ENCODE results near the gene BMP2K.
A peak's percentile ranks its signal among the peaks of the same experiment; 100 is the strongest.

Gene BMP2K
- total RNA-seq: 8.9 to 76.9 (median 23.0) reads per million in 9 experiments

GRCh38 chr4:78776079-78776728 is at the start of gene BMP2K:
Gene BMP2K (plus strand): TSS chr4:78776350. CDS start chr4:78776544, 194 bp downstream.
- peak; percentile 79 for ATAC-seq (replicated peaks)
- H3K4me3 Mint-ChIP-seq: peak within 1 kb of the TSS; percentile 92 to 95
- no peaks in the 10 kb centered on the region for H3K27me3 Mint-ChIP-seq
- H3K27ac Mint-ChIP-seq: peak within 1 kb of the TSS; percentile 92 to 94
- DNase-seq: peak; percentile 65 to 69 (median 69)
- peaks cover 12% of the 10 kb centered on the region for H3K36me3 Mint-ChIP-seq (ENCODE audit: insufficient read depth)
- peaks cover 11 to 18% of the 10 kb centered on the region in 2 donors for H3K4me1 Mint-ChIP-seq (ENCODE audit: low read depth in 2 of 2)
- H3K9me3 Mint-ChIP-seq: no peaks in the 10 kb centered on the region

GRCh38 chr4:78726546-78726945 is 49.6 kb upstream of the BMP2K start:
- Mint-ChIP-seq H3K9me3 (no peaks in the 10 kb centered on the region), H3K4me3 (no peak overlapping the region), H3K27ac (no peak overlapping the region)

GRCh38 chr4:78732332-78733104 is 43.6 kb upstream of the BMP2K start:
- Mint-ChIP-seq H3K36me3 (ENCODE audit: insufficient read depth) (no peaks in the 10 kb centered on the region), H3K4me3 (no peak overlapping the region), H3K27me3 (no peaks in the 10 kb centered on the region), H3K9me3 (no peaks in the 10 kb centered on the region), H3K27ac (no peak overlapping the region), H3K4me1 (ENCODE audit: low read depth in 2 of 2) (peaks cover 0 to 4% of the 10 kb centered on the region in 2 donors)
- no peak for DNase-seq
- ATAC-seq (replicated peaks): no peak

More at GRCh38 chr4:78726546-78726945, 49.6 kb upstream of the BMP2K start:
- Mint-ChIP-seq H3K36me3 (ENCODE audit: insufficient read depth) (no peaks in the 10 kb centered on the region), H3K27me3 (no peaks in the 10 kb centered on the region), H3K4me1 (ENCODE audit: low read depth in 2 of 2) (peaks cover 0 to 2% of the 10 kb centered on the region in 2 donors)
- DNase-seq: no peak
- no peak for ATAC-seq (replicated peaks)

DNA sequence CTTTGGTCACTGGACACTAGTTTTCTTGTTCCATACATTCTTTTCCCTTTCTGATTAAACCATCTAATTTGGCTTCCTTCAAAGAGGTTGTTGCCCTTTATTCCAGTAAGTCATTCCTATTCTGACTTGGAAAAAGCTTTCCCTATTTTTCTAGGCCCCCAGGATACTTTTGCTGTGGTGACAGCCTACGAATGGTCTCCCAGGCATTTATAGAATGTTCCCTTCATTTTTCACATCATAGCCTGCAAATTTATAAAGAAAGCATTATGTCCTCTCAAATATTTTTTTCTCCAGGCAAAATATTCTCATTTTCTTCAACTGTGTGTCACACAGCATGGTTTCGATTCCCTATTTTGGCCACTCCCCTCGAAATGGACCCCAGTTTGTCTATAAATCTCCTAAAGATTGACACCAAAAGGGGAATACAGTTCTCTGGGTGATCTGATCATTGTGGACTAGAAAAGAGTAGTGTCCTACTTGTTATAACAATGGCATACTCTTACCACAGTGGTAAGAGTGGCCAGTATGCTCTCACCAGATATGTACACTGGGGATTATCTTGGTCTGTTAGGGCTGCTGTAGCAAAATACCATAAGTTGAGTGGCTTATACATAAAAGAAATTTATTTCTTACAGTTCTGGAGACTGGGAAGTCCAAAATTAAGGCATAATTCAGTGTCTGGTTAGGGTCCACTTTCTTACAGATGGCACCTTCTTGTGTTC is 41.5 kb upstream of the BMP2K start:
- Mint-ChIP-seq H3K27me3 (no peaks in the 10 kb centered on the region), H3K4me3 (no peak overlapping the region), H3K4me1 (ENCODE audit: low read depth in 2 of 2) (peaks cover 0 to 4% of the 10 kb centered on the region in 2 donors), H3K36me3 (ENCODE audit: insufficient read depth) (no peaks in the 10 kb centered on the region), H3K9me3 (no peaks in the 10 kb centered on the region), H3K27ac (no peak overlapping the region)
- DNase-seq (no peak), ATAC-seq (replicated peaks) (no peak)

- no peak for DNase-seq
- no peaks in the 10 kb centered on the region for H3K9me3 Mint-ChIP-seq
- peaks cover 0 to 4% of the 10 kb centered on the region in 2 donors for H3K4me1 Mint-ChIP-seq (ENCODE audit: low read depth in 2 of 2)
- no peak for ATAC-seq (replicated peaks)
- no peak overlapping the region for H3K4me3 Mint-ChIP-seq
- H3K27ac Mint-ChIP-seq: no peak overlapping the region
- no peaks in the 10 kb centered on the region for H3K36me3 Mint-ChIP-seq (ENCODE audit: insufficient read depth)
- no peaks in the 10 kb centered on the region for H3K27me3 Mint-ChIP-seq
Measured at GRCh38 chr4:78735697-78736096, 40.5 kb upstream of the BMP2K start.

- no peaks in the 10 kb centered on the region for H3K27me3 Mint-ChIP-seq
- no peak overlapping the region for H3K4me3 Mint-ChIP-seq
- no peak overlapping the region for H3K27ac Mint-ChIP-seq
- H3K36me3 Mint-ChIP-seq (ENCODE audit: insufficient read depth): no peaks in the 10 kb centered on the region
- peaks cover 0 to 4% of the 10 kb centered on the region in 2 donors for H3K4me1 Mint-ChIP-seq (ENCODE audit: low read depth in 2 of 2)
- no peaks in the 10 kb centered on the region for H3K9me3 Mint-ChIP-seq
- no peak for DNase-seq
- ATAC-seq (replicated peaks): no peak
Measured at GRCh38 chr4:78737035-78737434, 39.1 kb upstream of the BMP2K start.

- no peak overlapping the region for H3K4me3 Mint-ChIP-seq
- ATAC-seq (replicated peaks) (no peak), DNase-seq (no peak)
- no peak overlapping the region for H3K27ac Mint-ChIP-seq
- H3K4me1 Mint-ChIP-seq (ENCODE audit: low read depth in 2 of 2): peaks cover 0 to 4% of the 10 kb centered on the region in 2 donors
- no peaks in the 10 kb centered on the region for H3K9me3 Mint-ChIP-seq
- H3K36me3 Mint-ChIP-seq (ENCODE audit: insufficient read depth): no peaks in the 10 kb centered on the region
- H3K27me3 Mint-ChIP-seq: no peaks in the 10 kb centered on the region
Measured at GRCh38 chr4:78737973-78738372, 38.2 kb upstream of the BMP2K start.

- no peaks in the 10 kb centered on the region for H3K36me3 Mint-ChIP-seq (ENCODE audit: insufficient read depth)
- H3K4me3 Mint-ChIP-seq: no peak overlapping the region
- ATAC-seq (replicated peaks): no peak
- H3K27ac Mint-ChIP-seq: no peak overlapping the region
- H3K9me3 Mint-ChIP-seq: no peaks in the 10 kb centered on the region
- no peaks in the 10 kb centered on the region for H3K27me3 Mint-ChIP-seq
- H3K4me1 Mint-ChIP-seq (ENCODE audit: low read depth in 2 of 2): no peaks in the 10 kb centered on the region
- no peak for DNase-seq
Measured at GRCh38 chr4:78742300-78742699, 33.9 kb upstream of the BMP2K start.

- Mint-ChIP-seq H3K27me3 (no peaks in the 10 kb centered on the region), H3K4me1 (ENCODE audit: low read depth in 2 of 2) (peaks cover 0 to 2% of the 10 kb centered on the region in 2 donors), H3K4me3 (no peak overlapping the region), H3K9me3 (no peaks in the 10 kb centered on the region), H3K27ac (no peak overlapping the region), H3K36me3 (ENCODE audit: insufficient read depth) (no peaks in the 10 kb centered on the region)
- no peak for DNase-seq
- ATAC-seq (replicated peaks): no peak
Measured at GRCh38 chr4:78747475-78747922, 28.7 kb upstream of the BMP2K start.

DNA sequence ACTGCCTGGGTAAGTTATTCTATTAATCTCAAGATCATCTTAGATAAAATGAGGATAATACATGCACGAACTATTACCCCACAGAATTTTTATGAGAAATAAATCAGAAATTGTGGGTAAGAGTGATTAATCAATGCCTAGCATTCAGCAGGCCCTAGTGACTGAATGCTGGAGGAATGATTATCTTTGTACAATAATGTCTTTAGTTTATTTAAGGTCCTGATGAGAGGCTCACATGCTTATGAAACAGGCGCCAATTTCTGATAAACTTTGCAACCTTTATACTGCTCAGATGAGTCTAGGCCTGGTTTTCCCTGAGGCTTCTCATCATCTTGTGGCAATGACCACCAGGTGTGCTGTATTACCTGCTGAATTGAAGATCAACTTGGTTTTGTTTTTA is 27.8 kb upstream of the BMP2K start:
- no peak for ATAC-seq (replicated peaks)
- Mint-ChIP-seq H3K27me3 (no peaks in the 10 kb centered on the region), H3K4me3 (no peak overlapping the region), H3K36me3 (ENCODE audit: insufficient read depth) (no peaks in the 10 kb centered on the region), H3K27ac (no peak overlapping the region), H3K4me1 (ENCODE audit: low read depth in 2 of 2) (peaks cover 0 to 2% of the 10 kb centered on the region in 2 donors), H3K9me3 (no peaks in the 10 kb centered on the region)
- DNase-seq: no peak

DNA sequence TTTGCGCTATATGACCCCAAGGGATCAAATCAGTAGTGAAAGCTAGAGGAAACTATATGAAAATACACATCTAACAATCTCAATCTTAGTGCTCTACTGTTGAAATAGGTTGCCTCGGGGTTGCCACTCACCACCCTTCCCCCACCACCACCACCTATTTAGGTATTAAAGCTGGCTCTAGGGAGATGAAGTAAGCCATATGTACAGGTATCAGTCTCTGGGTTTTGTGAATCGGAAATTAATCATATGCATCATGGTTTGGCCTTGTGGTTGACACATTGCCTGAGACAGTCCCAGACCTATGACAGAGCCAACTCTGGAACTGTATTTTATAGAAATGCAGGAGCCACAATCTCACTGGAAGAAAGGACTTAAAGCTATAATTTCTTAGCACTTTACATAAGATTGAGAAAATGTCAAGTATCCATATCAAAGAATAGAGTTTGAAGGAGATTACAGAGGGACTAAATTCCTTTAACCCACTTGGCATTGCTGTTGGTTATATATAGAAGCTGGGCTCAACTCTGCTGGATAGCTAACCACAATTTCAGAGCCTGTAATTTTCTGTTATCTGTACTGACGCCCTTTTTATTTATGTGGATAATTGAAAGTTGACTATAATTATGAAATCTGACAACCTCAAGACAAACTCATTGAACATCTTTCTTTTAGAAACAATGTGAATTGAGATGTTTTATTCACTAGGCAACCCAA is 26.7 kb upstream of the BMP2K start:
- Mint-ChIP-seq H3K27me3 (no peaks in the 10 kb centered on the region), H3K9me3 (no peaks in the 10 kb centered on the region), H3K4me3 (no peak overlapping the region)

GRCh38 chr4:78749972-78750727 is 26.0 kb upstream of the BMP2K start:
- Mint-ChIP-seq H3K36me3 (ENCODE audit: insufficient read depth) (no peaks in the 10 kb centered on the region), H3K27me3 (no peaks in the 10 kb centered on the region), H3K9me3 (no peaks in the 10 kb centered on the region), H3K27ac (no peak overlapping the region), H3K4me3 (no peak overlapping the region), H3K4me1 (ENCODE audit: low read depth in 2 of 2) (peaks cover 0 to 2% of the 10 kb centered on the region in 2 donors)
- ATAC-seq (replicated peaks) (peak; percentile 55), DNase-seq (no peak)

More for the DNA sequence above, 26.7 kb upstream of the BMP2K start:
- ATAC-seq (replicated peaks): no peak
- DNase-seq: no peak
- Mint-ChIP-seq H3K4me1 (ENCODE audit: low read depth in 2 of 2) (peaks cover 0 to 2% of the 10 kb centered on the region in 2 donors), H3K36me3 (ENCODE audit: insufficient read depth) (no peaks in the 10 kb centered on the region), H3K27ac (no peak overlapping the region)

All from effector memory CD8-positive, alpha-beta T cell (primary cell).